Dermis blood vessel endothelial cell (primary cell): ENCODE results near the gene GDF9. TPM values are rescaled to one million over a fixed set of nuclear protein-coding genes. Genes with fewer than 3 reads are reported as not detected.

Experiments used
- DNase-seq: peaks from one replicate; pipeline ENCODE4 v3.0.0; 2010
- total RNA-seq: library from RNA; depleted of rRNA; stranded (reverse); fragments of >200 nt; gene quantifications from 2 replicates; pipeline ENCODE4 v1.2.3, GENCODE V29; 2014

The GDF9 gene
- total RNA-seq, 1 donor from 2014 or later, result not detected

GRCh38 chr5:132816083-132816482 lies 50.2 kb downstream of the GDF9 start:
- no peak for DNase-seq

- DNase-seq, result no peak
Measured at GRCh38 chr5:132815454-132815853, 50.8 kb downstream of the GDF9 start.

- DNase-seq, result no peak
Measured at GRCh38 chr5:132814503-132815294, 51.6 kb downstream of the GDF9 start.

GRCh38 chr5:132813599-132814502 lies 52.4 kb downstream of the GDF9 start:
- DNase-seq, result peak; percentile 42

GRCh38 chr5:132812781-132813598 lies 53.3 kb downstream of the GDF9 start, which contains the start of gene SOWAHA:
TSS of gene SOWAHA (plus strand) at chr5:132813302. CDS start at chr5:132813622, 320 bp downstream.
- DNase-seq, result no peak

- DNase-seq, result no peak
Measured at GRCh38 chr5:132812123-132812765, 54.0 kb downstream of the GDF9 start.

Other genes starting within 250 kb of the GDF9 start
- not detected in 2 replicates for gene IL13, start 208.3 kb downstream of the GDF9 start, total RNA-seq
- not detected in 2 replicates for gene IL4, start 192.5 kb downstream of the GDF9 start, total RNA-seq
- gene KIF3A, start 128.9 kb downstream of the GDF9 start, total RNA-seq, result 7.0 and 9.4 TPM in 2 replicates
- gene CCNI2, start 119.0 kb downstream of the GDF9 start, total RNA-seq, result 0.34 and 0.51 TPM in 2 replicates
- 61.3 and 67.4 TPM in 2 replicates for gene SEPTIN8, start 89.2 kb downstream of the GDF9 start, total RNA-seq
- not detected in 2 replicates for gene SOWAHA, start 53.2 kb downstream of the GDF9 start, total RNA-seq
- gene SHROOM1, start 35.8 kb downstream of the GDF9 start, total RNA-seq, result 7.1 and 9.9 TPM in 2 replicates
- gene UQCRQ, start 173 bp upstream of the GDF9 start, total RNA-seq, result 68.8 and 98.9 TPM in 2 replicates
- 0.09 and 0.17 TPM in 2 replicates for gene LEAP2, start 7.2 kb upstream of the GDF9 start, total RNA-seq
- 29.1 and 41.8 TPM in 2 replicates for gene AFF4, start 97.2 kb upstream of the GDF9 start, total RNA-seq
- gene ZCCHC10, start 160.1 kb upstream of the GDF9 start, total RNA-seq, result 15.7 and 27.6 TPM in 2 replicates
- 123 and 190 TPM in 2 replicates for gene HSPA4, start 185.5 kb upstream of the GDF9 start, total RNA-seq